Liver (tissue), 9 donors: ENCODE data around the gene MYBPH. TPM values are rescaled to one million over a fixed set of nuclear protein-coding genes. Genes with fewer than 3 reads are reported as not detected.

Experiments
- DNase-seq: peaks from one replicate; pipeline ENCODE4 v3.0.0-alpha.2; 2017; ENCODE audit warnings: low spot score
- H3K27ac ChIP-seq, 2 donors: one replicate each; pipeline ENCODE4 v1.7.0; 2013; ENCODE audit warnings: inconsistent platforms in 2 of 2, low read length in 2 of 2, control low read depth in 1 of 2, low read depth in 1 of 2, mild to moderate bottlenecking in 1 of 2
- H3K27me3 ChIP-seq, 4 donors: one replicate each; pipeline versions ENCODE4 v1.6.1 to v1.7.0; 2013; ENCODE audit warnings: low read length in 3 of 4, inconsistent platforms in 1 of 4, mild to moderate bottlenecking in 1 of 4, moderate library complexity in 1 of 4; ENCODE audit not compliant: control insufficient read depth in 4 of 4, insufficient read depth in 4 of 4
- H3K36me3 ChIP-seq, 4 donors: one replicate each; pipeline versions ENCODE4 v1.6.1 to v1.7.0; 2013; ENCODE audit warnings: low read length in 3 of 4, mild to moderate bottlenecking in 3 of 4, low read depth in 1 of 4, moderate library complexity in 1 of 4; ENCODE audit not compliant: control insufficient read depth in 4 of 4, insufficient read depth in 3 of 4
- H3K4me1 ChIP-seq, 4 donors: one replicate each; pipeline versions ENCODE4 v1.6.1 to v1.7.0; 2013; ENCODE audit warnings: low read length in 3 of 4, mild to moderate bottlenecking in 3 of 4, moderate library complexity in 1 of 4; ENCODE audit not compliant: control insufficient read depth in 4 of 4, insufficient read depth in 4 of 4
- H3K4me3 ChIP-seq, 3 donors: one replicate each; pipeline versions ENCODE4 v1.6.1 to v1.7.0; 2013; ENCODE audit warnings: low read length in 3 of 3, control low read depth in 1 of 3, low read depth in 1 of 3, mild to moderate bottlenecking in 1 of 3
- H3K9ac ChIP-seq, 2 donors: one replicate each; pipeline ENCODE4 v1.7.0; 2013; ENCODE audit warnings: low read length in 2 of 2, mild to moderate bottlenecking in 2 of 2, moderate library complexity in 2 of 2, control low read depth in 1 of 2, low read depth in 1 of 2
- H3K9me3 ChIP-seq, 4 donors: one replicate each; pipeline versions ENCODE4 v1.6.1 to v1.7.0; 2013; ENCODE audit warnings: low read length in 3 of 4; ENCODE audit not compliant: control insufficient read depth in 4 of 4
- ATF3 ChIP-seq: IDR thresholded peaks from 2 replicates; pipeline ENCODE4 v1.6.1; 2016; ENCODE audit warnings: antibody characterized with exemption
- CTCF ChIP-seq: fragments of 150-350 bp; IDR thresholded peaks from 2 replicates; pipeline ENCODE4 v1.5.1; 2017; ENCODE audit warnings: improper control_type of control experiment, low read depth, low read length; ENCODE audit not compliant: missing input control
- EGR1 ChIP-seq, 2 donors: IDR thresholded peaks; 2 replicates each; pipeline ENCODE4 v1.6.1; 2016 to 2018; ENCODE audit warnings: antibody characterized with exemption in 2 of 2, low read depth in 2 of 2
- FOXA1 ChIP-seq: IDR thresholded peaks from 2 replicates; pipeline ENCODE4 v1.6.1; 2016; ENCODE audit warnings: antibody characterized with exemption
- FOXA2 ChIP-seq: IDR thresholded peaks from 2 replicates; pipeline ENCODE4 v1.6.1; 2016; ENCODE audit warnings: antibody characterized with exemption
- GABPA ChIP-seq, 2 donors: IDR thresholded peaks in 1 of 2; conservative IDR thresholded peaks in 1 of 2; 2 replicates each; pipeline ENCODE4 v1.6.1; 2016; ENCODE audit warnings: antibody characterized with exemption in 2 of 2, mild to moderate bottlenecking in 1 of 2, moderate library complexity in 1 of 2
- HNF4A ChIP-seq, 2 donors: conservative IDR thresholded peaks; 2 replicates each; pipeline ENCODE4 v1.6.1; 2016; ENCODE audit warnings: antibody characterized with exemption in 2 of 2, mild to moderate bottlenecking in 2 of 2
- HNF4G ChIP-seq: IDR thresholded peaks from 2 replicates; pipeline ENCODE4 v1.6.1; 2016; ENCODE audit warnings: antibody characterized with exemption
- JUND ChIP-seq, 2 donors: IDR thresholded peaks; 2 replicates each; pipeline ENCODE4 v1.6.1; 2016; ENCODE audit warnings: antibody characterized with exemption in 2 of 2
- MAX ChIP-seq: IDR thresholded peaks from 2 replicates; pipeline ENCODE4 v1.6.1; 2016; ENCODE audit warnings: antibody characterized with exemption
- NR2F2 ChIP-seq: IDR thresholded peaks from 2 replicates; pipeline ENCODE4 v1.6.1; 2016; ENCODE audit warnings: antibody characterized with exemption
- RAD21 ChIP-seq, 2 donors: IDR thresholded peaks; 2 replicates each; pipeline ENCODE4 v1.6.1; 2016; ENCODE audit warnings: antibody characterized with exemption in 2 of 2, mild to moderate bottlenecking in 2 of 2
- REST ChIP-seq: IDR thresholded peaks from 2 replicates; pipeline ENCODE4 v1.6.1; 2016; ENCODE audit warnings: antibody characterized with exemption, mild to moderate bottlenecking
- RXRA ChIP-seq, 2 donors: IDR thresholded peaks; 2 replicates each; pipeline ENCODE4 v1.6.1; 2017 to 2018; ENCODE audit warnings: antibody characterized with exemption in 2 of 2, mild to moderate bottlenecking in 1 of 2
- SP1 ChIP-seq: IDR thresholded peaks from 2 replicates; pipeline ENCODE4 v1.6.1; 2018; ENCODE audit warnings: antibody characterized with exemption, mild to moderate bottlenecking
- TAF1 ChIP-seq: conservative IDR thresholded peaks from 2 replicates; pipeline ENCODE4 v1.6.1; 2016; ENCODE audit warnings: antibody characterized with exemption, mild to moderate bottlenecking
- YY1 ChIP-seq: IDR thresholded peaks from 2 replicates; pipeline ENCODE4 v1.6.1; 2016; ENCODE audit warnings: antibody characterized with exemption, mild to moderate bottlenecking
- ZBTB33 ChIP-seq: IDR thresholded peaks from 2 replicates; pipeline ENCODE4 v1.6.1; 2016; ENCODE audit warnings: antibody characterized with exemption
- WGBS: extraction: QIAGEN DNeasy Blood & Tissue Kit; methylation state at CpG from one replicate; pipeline ENCODE4 v1.1.7; 2013; 5-methylcytosine and 5-hydroxymethylcytosine counted together
- polyA plus RNA-seq, 2 donors: library from polyadenylated mRNA; stranded (reverse) in 1 of 2; unstranded in 1 of 2; fragments of 200-250 nt in 1 of 2; fragments of >200 nt in 1 of 2; fragmentation: Nextera tagmentation in 1 of 2; extraction: Ambion mirVana in 1 of 2; gene quantifications; one replicate each; pipeline versions ENCODE4 v1.2.1 to v1.2.3, GENCODE V29; 2013 to 2015
- total RNA-seq, 2 donors: library from RNA; depleted of rRNA; stranded (reverse); fragments of >200 nt; gene quantifications; one replicate each; pipeline ENCODE4 v1.2.3, GENCODE V29; 2014
- donor health status: healthy.
- donor health status: healthy.
- donor health status: healthy.
- donor health status: healthy.
- donor health status: healthy.

The MYBPH gene
- total and polyA plus RNA-seq, 4 donors: 0.09 TPM; not detected in 3

GRCh38 chr1:203126151-203126865, 49.3 kb downstream of the MYBPH start:
- H3K9me3 ChIP-seq: no peaks in the 10 kb centered on the region
- H3K9ac ChIP-seq: no peak overlapping the region
- 29% methylated on average over 8 of the region's 8 CpGs for WGBS
- no peaks in the 10 kb centered on the region for H3K27me3 ChIP-seq
- TF ChIP-seq HNF4G (no peak), HNF4A (conservative IDR thresholded peaks at IDR 0.05) (no peak), FOXA2 (no peak), FOXA1 (no peak), EGR1 (IDR thresholded peaks at IDR 0.05; ENCODE audit: low read depth in 2 of 2) (peak in 1 of 2 donors; percentile 19), YY1 (no peak), NR2F2 (no peak), MAX (no peak), SP1 (no peak), RAD21 (IDR thresholded peaks at IDR 0.05) (peak; percentile 31 to 36), JUND (IDR thresholded peaks at IDR 0.05) (no peak), REST (no peak), TAF1 (no peak), ZBTB33 (no peak), RXRA (IDR thresholded peaks at IDR 0.05) (no peak), ATF3 (no peak), CTCF (peak; percentile 26), GABPA (IDR thresholded peaks at IDR 0.05 in 1 of 2, conservative IDR thresholded peaks at IDR 0.05 in 1 of 2) (no peak)
- no peak for DNase-seq
- no peak overlapping the region for H3K27ac ChIP-seq
- no peaks in the 10 kb centered on the region for H3K36me3 ChIP-seq
- H3K4me1 ChIP-seq: peaks cover 5 to 31% (median 9%) of the 10 kb centered on the region in 4 donors
- H3K4me3 ChIP-seq: no peak overlapping the region
